NOMO-1 treated with DMSO at 0.1 percent for 48 hours (cell line): ENCODE results near the gene VLDLR.

Experiments used
- DNase-seq: peaks from one replicate; lab custom pipeline; 2025; ENCODE audit not compliant: unreplicated experiment; lab: John Stamatoyannopoulos, UW

The VLDLR gene

DNA sequence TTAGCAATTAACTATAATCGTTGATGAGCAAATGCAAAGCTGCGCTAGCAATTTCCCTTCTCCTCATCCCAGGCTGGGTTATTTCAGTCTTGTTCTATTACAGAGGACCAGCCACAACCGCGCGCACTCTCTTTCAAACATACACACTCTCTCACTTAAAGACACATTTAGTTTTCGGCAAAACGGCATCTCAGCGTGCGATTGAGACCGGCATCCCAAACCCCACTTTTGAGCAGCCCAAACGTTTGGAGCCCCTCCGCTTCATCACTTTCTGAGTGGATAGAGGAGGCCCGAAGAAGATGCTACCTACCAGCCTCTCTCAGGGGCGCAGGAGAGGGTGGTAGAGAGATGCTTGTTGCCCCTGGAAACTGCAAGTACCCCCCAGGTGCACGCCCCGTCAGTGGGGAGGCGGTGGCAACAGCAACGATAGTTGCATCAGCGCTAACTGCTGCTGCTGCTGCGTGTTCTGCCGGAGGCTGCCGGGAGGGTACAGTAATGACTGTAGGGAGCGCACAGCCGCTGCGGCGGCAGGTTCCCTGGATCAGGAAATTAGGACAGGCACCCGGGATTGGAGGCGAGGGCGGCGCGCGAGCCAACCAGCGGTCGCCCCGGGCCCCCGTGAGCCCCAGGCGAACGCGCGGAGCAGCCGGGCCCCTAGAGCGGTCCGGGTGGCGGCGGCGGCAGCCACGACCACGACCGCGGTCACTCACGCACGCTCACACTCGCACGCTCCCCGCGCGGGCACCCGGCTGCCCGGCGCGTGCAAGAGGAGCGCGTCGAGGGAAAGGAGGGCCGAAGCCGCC is 467 bp upstream of the VLDLR start:
- peak; percentile 35 for DNase-seq

DNA sequence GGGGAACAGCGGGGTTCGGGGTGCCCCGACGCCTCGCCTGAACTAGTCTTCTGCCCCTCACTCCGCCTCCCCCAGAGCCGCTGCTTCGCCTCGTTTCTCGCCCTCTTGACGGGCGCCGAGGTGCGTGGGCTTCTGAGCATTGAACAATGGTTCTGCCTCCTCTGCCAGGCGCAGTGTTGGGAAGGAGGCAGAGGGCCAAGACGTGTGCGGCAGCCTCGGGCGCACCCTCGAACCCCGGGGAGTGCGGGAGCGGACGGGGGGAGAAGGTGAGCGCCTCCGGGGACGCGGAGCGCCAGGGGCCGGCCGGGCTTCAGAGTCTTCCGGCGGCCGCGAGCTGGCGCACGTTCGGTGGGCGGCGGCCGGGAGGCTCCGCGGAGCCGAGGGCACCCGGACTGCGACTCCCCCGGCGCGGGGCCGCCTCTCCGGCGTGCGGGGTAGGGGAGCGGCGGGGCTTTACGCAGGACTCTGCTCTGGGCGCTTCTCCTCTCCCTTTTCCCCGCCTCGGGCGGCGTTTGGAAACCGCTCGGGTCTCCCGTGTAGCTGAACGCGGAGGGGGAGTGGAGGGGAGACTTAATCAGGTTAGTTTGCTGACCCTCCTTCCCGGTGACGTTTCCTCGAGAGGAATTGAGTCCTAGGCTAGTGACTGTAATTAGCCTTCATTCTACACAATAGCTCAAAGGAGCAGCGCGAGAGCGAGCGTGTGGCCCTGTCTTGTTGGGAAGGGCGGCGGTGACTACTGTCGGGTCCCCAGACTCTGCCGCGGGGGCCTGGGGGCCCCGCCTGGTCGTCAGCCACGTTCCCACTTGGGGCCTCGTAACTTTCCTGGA is 1.1 kb downstream of the VLDLR start:
- DNase-seq = no peak

DNA sequence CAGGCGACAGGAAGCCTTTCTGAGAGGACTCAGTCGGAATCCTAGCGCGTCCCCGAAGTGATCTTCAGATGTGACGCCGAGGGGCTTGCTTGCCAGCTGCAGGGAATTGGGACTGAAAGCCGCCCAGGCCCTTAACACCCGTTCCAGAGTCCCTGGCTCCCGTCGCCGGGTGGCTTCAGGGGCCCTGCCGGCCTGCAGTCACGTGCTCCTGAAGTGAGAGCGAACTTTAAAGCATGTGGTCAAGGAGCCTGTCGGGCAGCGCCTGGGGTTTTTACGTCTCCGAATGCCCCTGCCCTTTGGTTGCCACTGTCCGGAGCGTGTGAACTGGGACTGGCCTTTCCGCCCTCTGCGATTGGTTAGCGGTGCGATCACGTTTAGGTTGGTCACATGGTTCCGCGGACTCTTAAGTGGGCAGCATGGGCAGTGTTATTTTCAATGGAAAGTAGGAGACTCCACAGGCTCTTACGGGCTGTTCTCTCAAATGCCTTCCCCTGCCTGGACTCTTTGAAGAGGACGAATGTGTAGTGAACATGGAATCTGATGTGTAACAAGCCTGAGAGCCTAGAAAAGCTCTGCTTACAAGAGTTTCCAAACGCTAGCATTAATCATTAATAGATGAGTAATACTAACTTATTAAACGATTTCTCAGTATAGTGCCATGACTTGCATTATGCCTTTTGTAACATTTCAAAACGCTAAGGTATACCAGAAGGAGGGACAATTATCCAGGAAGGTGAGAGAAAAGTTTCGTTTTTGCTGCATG is 1.9 kb downstream of the VLDLR start:
- no peak for DNase-seq

DNA sequence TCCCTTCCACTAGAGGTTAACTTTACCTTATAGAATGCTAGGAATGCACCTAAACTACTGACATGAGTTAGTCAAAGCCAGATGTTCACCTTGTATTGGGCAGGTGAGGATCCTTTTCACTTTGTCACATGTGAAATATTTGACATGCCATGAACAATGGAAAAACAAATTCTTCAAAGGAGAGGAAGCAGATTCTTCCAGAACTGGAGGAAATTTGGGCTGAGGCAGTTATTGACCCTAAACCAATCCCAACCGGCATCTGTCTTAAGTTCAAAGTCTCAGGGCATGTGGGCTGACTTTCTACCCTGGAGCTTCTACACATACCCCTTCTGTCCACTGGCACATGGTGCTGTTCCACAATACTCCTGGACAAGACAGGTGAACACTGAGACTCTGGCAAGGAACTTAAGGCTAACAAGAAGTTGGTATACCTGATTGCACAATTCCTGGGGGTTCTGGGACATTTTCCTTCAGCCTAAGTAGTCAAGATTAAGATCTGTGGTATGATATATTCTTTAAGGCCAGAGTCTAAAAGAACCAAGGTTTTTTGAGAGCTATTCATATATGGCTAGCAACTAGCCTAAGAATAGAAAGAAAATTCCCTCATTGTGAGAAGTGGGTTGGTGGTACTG is 2.6 kb downstream of the VLDLR start:
- no peak for DNase-seq

DNA sequence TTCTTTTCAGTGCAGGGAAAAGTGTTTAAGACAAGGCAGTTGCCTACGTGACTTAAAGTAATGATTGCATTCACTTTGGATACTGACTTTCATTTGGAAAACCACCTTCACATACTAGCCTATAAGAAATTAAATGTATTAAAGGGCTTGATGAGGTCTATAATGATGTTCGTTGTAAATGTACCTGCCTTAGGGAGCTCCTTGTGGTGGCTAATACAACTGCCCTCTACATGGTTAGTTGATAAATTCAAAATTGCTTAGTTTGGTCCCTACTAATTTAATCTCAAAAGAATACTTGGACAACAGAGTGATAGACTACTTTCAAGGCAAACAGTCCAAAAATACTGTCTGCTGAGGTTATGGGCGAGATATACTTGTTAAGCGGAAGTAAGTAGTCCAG is 3.8 kb downstream of the VLDLR start:
- no peak for DNase-seq

- DNase-seq = no peak
These were observed 7.3 kb downstream of the VLDLR start for GRCh38 chr9:2628919-2629318.

- no peak for DNase-seq
These were observed 8.6 kb downstream of the VLDLR start for GRCh38 chr9:2630158-2630557.

DNA sequence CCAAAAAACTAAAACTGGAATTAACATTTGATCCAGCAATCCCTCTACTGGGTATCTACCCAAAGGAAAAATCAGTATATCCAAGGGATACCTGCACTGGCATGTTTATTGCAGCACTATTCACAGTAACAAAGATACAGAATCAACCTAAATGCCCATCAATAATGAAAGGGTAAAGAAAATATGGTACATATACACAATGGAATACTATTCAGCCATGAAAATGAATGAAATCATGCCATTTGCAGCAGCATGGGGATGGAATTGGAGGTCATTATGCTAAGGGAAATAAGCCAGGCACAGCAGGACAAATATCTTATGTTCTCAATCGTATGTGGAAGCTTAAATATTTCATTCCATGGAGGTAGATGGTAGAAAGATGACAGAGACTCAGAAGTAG is 9.7 kb downstream of the VLDLR start:
- no peak for DNase-seq

- no peak for DNase-seq
These were observed 12.6 kb downstream of the VLDLR start for GRCh38 chr9:2634153-2634552.

DNA sequence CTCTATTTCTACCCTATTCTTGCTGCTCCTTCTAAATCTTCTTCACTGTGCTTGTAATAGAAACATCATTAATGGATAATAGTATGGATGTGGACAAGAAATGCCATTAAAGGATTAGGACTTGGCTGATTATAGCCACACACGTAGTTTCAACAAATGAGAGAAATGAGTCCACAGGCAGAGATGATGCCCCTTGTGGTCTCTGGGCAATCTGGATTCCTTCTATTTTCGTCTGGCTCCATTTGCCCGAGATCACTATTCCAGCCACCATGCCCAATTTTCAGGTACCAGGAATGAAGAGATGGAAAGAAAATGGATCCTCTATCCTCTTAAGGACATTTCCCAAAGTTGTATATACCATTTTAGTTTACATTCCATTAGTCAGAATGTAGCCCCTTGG is 13.2 kb downstream of the VLDLR start:
- DNase-seq = no peak

GRCh38 chr9:2635922-2636321 is 14.3 kb downstream of the VLDLR start:
- DNase-seq = no peak

DNA sequence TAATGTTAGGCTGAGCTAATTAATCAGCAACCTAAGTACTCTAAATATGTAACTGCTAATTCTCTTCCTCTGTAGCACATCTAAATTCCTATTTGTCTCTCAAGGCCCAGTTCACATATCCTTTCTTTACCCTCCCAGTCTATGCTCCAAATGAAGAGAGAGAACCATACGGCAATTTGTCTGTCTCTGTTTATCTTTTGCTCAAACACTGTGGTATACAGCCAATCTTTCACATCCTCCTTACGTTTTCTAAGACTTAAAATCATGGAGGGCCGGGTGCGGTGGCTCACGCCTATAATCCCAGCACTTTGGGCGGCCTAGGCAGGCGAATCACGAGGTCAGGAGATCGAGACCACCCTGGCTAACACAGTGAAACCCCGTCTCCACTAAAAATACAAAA is 15.8 kb downstream of the VLDLR start:
- DNase-seq = no peak

GRCh38 chr9:2638871-2639673 is 17.5 kb downstream of the VLDLR start:
- DNase-seq = no peak

DNA sequence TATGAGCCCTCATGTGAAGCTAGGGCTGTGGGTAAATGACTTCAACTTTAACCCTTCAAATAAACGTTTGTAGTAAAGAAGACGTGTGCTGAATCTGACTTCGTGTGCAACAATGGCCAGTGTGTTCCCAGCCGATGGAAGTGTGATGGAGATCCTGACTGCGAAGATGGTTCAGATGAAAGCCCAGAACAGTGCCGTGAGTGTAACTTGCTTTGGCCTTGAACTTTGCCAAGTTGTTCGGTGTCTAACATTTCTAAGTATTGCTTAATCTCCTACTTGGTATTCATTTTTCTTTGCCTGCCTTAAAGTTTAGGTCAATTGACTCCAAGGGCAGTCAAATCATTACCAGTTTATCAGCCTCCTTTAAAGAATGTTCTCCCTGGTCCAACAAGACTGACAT is 18.2 kb downstream of the VLDLR start:
- DNase-seq = no peak

DNA sequence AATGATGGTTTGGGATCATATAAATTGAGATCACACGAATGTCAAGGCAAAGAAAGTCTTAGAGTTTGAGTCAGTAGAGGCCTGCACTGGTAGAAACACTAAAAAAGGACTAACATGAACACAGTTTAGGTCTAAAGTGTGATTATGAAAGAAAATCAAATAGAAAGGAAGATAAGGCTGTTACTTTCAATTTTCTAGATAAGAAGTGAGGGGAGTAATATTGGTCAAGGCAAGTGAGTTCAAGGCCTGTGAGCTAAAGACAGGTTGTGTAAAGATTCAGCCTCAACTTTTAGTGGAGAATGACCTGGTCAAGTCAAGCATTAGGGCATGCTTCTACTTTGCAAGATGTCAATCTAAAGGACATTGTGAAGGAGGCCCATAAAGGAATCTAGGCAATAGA is 19.0 kb downstream of the VLDLR start:
- DNase-seq = no peak

DNA sequence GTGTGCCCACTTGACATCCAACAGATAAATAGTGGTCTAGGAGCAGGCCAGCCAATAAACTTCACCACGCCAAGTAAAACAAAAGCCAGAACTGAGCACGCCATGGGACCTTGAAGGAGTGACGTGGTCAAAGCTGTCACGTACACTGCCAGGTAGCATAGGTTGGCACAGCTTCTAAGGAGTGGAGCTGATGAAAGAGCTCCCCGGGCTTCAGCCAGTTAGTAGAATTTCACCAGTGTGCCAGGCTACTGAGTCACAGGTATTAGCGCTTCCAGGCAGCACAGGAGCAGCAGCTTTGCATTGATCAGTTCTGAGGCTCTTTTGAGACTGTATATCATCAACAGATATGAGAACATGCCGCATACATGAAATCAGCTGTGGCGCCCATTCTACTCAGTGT is 19.4 kb downstream of the VLDLR start:
- DNase-seq = no peak

DNA sequence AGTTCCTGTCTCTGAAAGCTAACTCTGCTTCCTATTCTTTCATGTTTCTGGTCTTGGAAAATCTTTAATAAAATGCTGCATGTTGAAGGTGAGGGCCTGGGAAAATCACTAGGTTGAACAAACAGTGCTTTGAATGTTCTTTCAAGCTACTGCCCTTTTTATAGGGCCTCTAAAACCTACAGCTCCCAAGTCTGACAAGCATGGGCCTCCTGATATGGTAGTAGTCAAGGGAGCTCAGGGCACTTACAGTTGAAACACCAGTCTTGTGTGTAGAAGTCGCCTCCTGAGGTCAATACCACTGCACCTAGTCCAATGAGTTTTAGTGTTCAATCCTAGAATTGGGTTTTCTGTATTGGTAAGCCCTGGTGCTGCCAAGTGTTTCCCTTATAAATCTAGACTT is 20.5 kb downstream of the VLDLR start:
- no peak for DNase-seq

- no peak for DNase-seq
These were observed 24.0 kb downstream of the VLDLR start for GRCh38 chr9:2645569-2645968.

GRCh38 chr9:2655411-2655901 is 33.9 kb downstream of the VLDLR start:
- peak; percentile 63 for DNase-seq

DNA sequence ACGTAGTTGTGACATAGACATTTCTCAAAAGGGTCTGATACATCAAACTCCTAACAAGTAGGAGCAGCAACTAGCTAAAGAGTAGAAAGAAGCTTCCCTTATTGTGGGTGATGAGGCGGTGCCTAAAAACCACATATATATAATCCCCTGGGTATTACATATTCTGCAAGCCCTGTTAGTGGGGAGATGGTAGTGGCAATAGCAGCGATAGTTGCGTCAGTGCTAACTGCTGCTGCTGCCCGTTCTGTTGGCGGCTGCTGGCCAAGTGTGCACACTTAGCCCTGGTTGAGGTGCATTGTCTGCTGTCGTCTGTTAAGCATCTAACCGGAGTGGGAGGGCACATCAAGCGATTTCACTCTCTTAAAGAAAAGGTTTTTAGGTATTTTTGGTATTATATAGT is 35.8 kb downstream of the VLDLR start:
- DNase-seq = peak; percentile 83
